Nephron (organoid): ENCODE results near the gene AP2A1.

Source experiments
- H3K27ac Mint-ChIP-seq, 3 experiments: 2 replicates each; pipeline ENCODE4 v1.8.0; 2020; ENCODE audit warnings: mixed read lengths in 3 of 3, mild to moderate bottlenecking in 2 of 3, moderate library complexity in 1 of 3
- H3K27me3 Mint-ChIP-seq: 2 replicates; pipeline ENCODE4 v1.8.0; 2021; ENCODE audit warnings: low read depth, mild to moderate bottlenecking, moderate library complexity, mixed read lengths
- H3K36me3 Mint-ChIP-seq: 2 replicates; pipeline ENCODE4 v1.8.0; 2020; ENCODE audit warnings: low read depth, mixed read lengths
- H3K4me1 Mint-ChIP-seq: 2 replicates; pipeline ENCODE4 v1.8.0; 2020; ENCODE audit warnings: mixed read lengths
- H3K4me3 Mint-ChIP-seq, 3 experiments: 2 replicates each; pipeline ENCODE4 v1.8.0; 2020; ENCODE audit warnings: mild to moderate bottlenecking in 3 of 3, mixed read lengths in 3 of 3, moderate library complexity in 2 of 3
- H3K9me3 Mint-ChIP-seq: 2 replicates; pipeline ENCODE4 v1.8.0; 2020; ENCODE audit warnings: mixed read lengths
- TF ChIP-seq, protein P1 (sequence below), 3 experiments: fragments of 200-600 bp; sonication (generic); IDR thresholded peaks; one replicate each; pipeline ENCODE4 v1.5.0; 2021; ENCODE audit warnings: antibody characterized with exemption in 3 of 3; ENCODE audit not compliant: unreplicated experiment in 3 of 3

Gene AP2A1

DNA sequence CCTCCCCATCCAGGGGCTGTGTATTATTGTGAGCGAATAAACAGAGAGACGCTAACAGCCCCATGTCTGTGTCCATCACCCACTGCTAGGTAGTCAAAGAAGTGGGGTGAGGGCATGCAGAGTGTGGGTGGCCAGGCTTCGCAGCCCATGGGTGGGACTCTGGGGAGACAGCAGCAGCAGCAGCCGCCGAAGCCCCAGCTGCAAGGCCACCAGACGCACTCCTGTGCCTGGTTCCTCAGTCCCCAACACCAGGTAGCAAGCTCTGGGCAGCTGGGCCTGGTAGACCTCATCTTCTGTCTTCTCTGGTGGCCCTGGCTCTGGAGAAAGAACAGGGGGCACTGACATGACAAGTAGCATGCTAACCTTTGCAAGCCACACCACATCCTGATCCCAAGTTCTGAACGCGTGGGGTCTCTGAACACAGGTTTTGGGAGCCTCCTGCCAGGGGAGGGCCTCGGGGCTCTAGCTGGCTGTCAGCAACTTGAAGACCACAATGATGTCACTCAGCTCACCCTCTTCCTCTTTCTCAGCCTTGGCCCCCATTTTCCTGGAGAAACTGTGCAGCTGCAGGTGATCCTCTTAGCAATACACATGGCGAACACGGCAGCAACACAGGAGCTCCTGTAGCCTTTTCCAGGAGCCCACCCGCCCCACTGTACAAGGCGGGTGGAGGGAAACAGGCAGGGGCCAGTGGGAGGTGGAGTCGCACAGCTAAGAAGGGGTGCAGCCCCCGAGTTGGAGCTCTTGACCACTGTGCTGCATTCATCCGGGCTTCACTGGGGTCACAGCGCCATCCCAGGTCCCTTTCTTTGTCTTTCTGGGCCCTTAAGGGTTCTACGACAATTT lies 40.5 kb downstream of the AP2A1 start:
- TF ChIP-seq, protein P1, sequence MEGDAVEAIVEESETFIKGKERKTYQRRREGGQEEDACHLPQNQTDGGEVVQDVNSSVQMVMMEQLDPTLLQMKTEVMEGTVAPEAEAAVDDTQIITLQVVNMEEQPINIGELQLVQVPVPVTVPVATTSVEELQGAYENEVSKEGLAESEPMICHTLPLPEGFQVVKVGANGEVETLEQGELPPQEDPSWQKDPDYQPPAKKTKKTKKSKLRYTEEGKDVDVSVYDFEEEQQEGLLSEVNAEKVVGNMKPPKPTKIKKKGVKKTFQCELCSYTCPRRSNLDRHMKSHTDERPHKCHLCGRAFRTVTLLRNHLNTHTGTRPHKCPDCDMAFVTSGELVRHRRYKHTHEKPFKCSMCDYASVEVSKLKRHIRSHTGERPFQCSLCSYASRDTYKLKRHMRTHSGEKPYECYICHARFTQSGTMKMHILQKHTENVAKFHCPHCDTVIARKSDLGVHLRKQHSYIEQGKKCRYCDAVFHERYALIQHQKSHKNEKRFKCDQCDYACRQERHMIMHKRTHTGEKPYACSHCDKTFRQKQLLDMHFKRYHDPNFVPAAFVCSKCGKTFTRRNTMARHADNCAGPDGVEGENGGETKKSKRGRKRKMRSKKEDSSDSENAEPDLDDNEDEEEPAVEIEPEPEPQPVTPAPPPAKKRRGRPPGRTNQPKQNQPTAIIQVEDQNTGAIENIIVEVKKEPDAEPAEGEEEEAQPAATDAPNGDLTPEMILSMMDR (IDR thresholded peaks at IDR 0.05; ENCODE audit: unreplicated experiment in 3 of 3): no peak

DNA sequence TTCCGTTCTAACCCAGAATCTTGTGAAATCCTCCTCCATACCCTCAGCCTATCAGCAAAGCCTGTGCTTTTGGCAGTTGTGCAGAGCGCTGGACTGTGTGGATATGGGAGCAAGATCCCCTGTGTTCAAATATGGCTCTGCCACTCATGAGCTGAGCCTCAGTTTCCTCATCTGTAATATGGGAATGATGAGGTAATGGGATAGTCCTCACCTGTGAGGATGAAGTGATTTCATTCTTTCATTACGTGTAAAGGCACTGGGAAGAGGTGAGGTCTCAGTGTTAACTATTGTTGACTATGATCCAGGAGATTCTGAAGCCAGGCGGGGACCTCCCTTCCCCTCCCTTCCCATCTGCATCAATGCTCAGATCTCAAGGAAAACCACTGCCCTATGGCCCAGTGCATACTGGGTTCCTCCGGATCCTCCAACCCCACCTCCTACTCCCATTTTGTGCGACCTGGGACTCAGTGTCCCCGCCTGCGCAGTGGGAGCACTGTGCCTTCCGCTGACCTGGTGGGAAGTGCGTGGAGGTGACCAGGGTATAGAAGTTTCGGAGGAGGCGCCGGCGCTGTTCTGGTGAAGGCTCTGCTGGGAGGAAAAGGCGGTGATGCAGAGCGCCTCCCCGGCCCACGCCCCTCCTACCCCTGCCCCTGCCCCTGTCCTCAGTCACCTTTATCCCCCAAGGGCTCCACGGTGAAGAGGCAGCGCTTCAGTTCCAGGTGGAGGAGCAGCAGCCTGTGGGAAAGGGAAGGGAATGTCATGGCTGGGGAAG lies 41.3 kb downstream of the AP2A1 start:
- Mint-ChIP-seq H3K27me3 (peaks cover 2% of the 10 kb centered on the region), H3K9me3 (no peaks in the 10 kb centered on the region), H3K27ac (peak overlapping the region in 2 of 3 experiments; percentile 73 to 89), H3K4me1 (peaks cover 31% of the 10 kb centered on the region), H3K36me3 (peaks cover 14% of the 10 kb centered on the region), H3K4me3 (peak overlapping the region; percentile 89 to 93 (median 89))
- TF ChIP-seq, protein P1 (IDR thresholded peaks at IDR 0.05; ENCODE audit: unreplicated experiment in 3 of 3): no peak

More for the DNA sequence above, 40.5 kb downstream of the AP2A1 start:
- Mint-ChIP-seq H3K4me3 (peak overlapping the region in 1 of 3 experiments; percentile 64), H3K4me1 (peaks cover 31% of the 10 kb centered on the region), H3K36me3 (peaks cover 16% of the 10 kb centered on the region), H3K27ac (no peak overlapping the region), H3K9me3 (no peaks in the 10 kb centered on the region), H3K27me3 (no peaks in the 10 kb centered on the region)

DNA sequence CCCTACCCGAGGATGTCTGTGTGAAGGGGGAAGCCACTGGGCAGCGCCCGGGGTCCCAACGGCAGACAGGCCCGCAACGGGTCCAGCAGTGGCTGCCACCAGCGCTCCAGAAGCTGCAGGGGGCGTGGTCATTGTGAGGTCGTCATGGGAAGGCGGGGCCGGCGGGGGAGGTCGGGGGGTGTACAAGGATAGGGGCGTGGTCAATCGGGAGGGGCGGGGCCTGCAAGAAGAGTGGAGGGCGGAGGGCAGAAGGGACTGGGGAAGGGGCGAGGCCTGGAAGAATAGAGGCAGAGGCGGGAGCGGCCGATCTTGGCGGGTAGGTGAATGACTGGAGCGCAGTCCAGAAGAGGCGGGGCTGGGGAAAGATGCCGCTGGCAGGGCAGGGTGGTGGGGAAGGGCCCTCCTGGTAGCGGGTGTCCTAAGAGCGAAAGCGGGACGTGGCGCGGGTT lies 41.9 kb downstream of the AP2A1 start:
- Mint-ChIP-seq H3K9me3 (no peaks in the 10 kb centered on the region), H3K36me3 (peaks cover 7% of the 10 kb centered on the region), H3K27ac (peak overlapping the region; percentile 56 to 89 (median 73)), H3K4me1 (peaks cover 30% of the 10 kb centered on the region), H3K4me3 (peak overlapping the region; percentile 89 to 93 (median 89)), H3K27me3 (peaks cover 5% of the 10 kb centered on the region)
- TF ChIP-seq, protein P1 (IDR thresholded peaks at IDR 0.05; ENCODE audit: unreplicated experiment in 3 of 3): no peak

DNA sequence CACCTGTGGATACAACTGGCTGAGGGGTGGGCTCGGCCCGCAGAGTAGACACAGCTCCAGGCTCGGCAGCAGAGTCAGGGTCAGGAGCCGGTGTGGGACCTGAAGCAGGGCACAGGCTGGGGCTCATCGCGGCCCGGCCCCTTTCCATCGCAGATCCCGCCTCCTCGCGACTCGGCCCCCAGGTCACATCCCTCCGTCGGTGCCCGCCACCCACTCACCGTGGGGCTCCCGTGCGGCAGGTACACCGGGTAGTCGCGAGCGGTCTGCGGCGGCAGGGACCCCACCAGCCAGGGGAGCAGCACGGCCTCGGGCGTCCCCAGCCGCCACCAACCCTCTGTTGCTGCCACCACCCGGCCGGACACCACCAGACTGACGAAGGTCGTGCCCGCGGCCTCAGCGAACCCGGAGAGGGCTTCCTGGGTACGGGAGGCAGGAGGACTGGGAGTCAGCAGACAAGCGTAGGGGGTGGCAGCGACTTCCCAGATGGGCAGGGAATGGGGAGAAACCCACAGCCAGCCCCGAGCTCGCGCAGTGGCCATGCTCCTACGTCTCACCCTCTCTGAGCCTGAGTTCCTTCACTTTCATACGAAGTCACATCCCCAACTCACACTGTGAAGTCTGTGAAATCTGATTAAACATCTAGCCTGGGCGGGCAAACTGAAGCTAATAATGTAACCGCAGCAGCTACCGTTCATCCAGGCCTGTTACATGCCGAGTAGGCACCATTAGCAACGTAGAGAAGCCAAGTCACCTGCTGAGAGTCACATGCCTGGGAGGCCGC lies 42.5 kb downstream of the AP2A1 start:
- peak overlapping the region; percentile 89 to 93 (median 89) for H3K4me3 Mint-ChIP-seq
- H3K36me3 Mint-ChIP-seq: peaks cover 6% of the 10 kb centered on the region
- H3K4me1 Mint-ChIP-seq: peaks cover 35% of the 10 kb centered on the region
- H3K9me3 Mint-ChIP-seq: no peaks in the 10 kb centered on the region
- peak overlapping the region; percentile 75 to 89 (median 77) for H3K27ac Mint-ChIP-seq
- H3K27me3 Mint-ChIP-seq: peaks cover 5% of the 10 kb centered on the region
- TF ChIP-seq, protein P1 (IDR thresholded peaks at IDR 0.05; ENCODE audit: unreplicated experiment in 3 of 3): no peak

DNA sequence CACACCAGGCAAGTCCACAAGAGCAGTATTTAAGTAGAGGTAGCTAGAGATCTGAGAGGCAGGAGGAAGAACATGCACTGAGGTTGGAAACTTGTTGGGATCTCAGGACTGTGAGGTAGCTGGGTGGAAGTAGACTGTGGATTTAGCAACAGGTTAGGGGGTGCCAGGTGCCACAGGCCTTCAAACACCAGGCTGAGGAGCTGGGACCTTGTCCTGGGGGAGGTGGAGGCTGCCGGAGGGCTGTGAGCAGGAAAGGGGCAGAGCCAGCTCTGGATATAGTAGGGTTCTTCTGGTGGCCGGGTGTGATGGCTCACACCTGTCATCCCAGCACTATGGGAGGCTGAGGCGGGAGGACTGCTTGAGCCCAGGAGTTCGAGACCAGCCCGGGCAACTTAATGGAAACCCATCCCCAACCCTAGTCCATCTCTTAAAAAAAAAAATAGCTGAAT lies 43.2 kb downstream of the AP2A1 start:
- H3K27me3 Mint-ChIP-seq: peaks cover 5% of the 10 kb centered on the region
- peak overlapping the region; percentile 73 to 93 (median 89) for H3K4me3 Mint-ChIP-seq
- H3K9me3 Mint-ChIP-seq: no peaks in the 10 kb centered on the region
- H3K4me1 Mint-ChIP-seq: peaks cover 39% of the 10 kb centered on the region
- H3K36me3 Mint-ChIP-seq: peaks cover 6% of the 10 kb centered on the region
- TF ChIP-seq, protein P1 (IDR thresholded peaks at IDR 0.05; ENCODE audit: unreplicated experiment in 3 of 3): no peak
- H3K27ac Mint-ChIP-seq: peak overlapping the region; percentile 75 to 88 (median 77)
